ENCODE measurements around the gene CLEC4C.
"Not testable (repeated sequence)": the region's sequence is repeated elsewhere in the genome, so short reads cannot be mapped to it uniquely, and the experiment has no call there.

Gene CLEC4C

GRCh38 chr12:7747246-7747645 lies at the start of gene CLEC4C:
CLEC4C (minus strand) TSS chr12:7747375; CDS start chr12:7747348, 27 bp downstream.
- DNase-seq (ENCODE audit: low spot score): no peak

GRCh38 chr12:7793211-7793610 lies 46.0 kb upstream of the CLEC4C start:
- no peak for DNase-seq (ENCODE audit: low spot score)

- not testable (repeated sequence) for DNase-seq (ENCODE audit: low spot score)
Measured at GRCh38 chr12:7788884-7789528, 41.8 kb upstream of the CLEC4C start, which contains the start of gene NANOG. NANOG (plus strand) TSS chr12:7789402; CDS start chr12:7789615, 213 bp downstream.

GRCh38 chr12:7788294-7788660 lies 41.1 kb upstream of the CLEC4C start:
- no peak for DNase-seq (ENCODE audit: low spot score)

GRCh38 chr12:7787574-7788293 lies 40.6 kb upstream of the CLEC4C start:
- no peak for DNase-seq (ENCODE audit: low spot score)

GRCh38 chr12:7784701-7785100 lies 37.5 kb upstream of the CLEC4C start:
- no peak for DNase-seq (ENCODE audit: low spot score)

- DNase-seq (ENCODE audit: low spot score): not testable (repeated sequence)
Measured at GRCh38 chr12:7783433-7783832, 36.3 kb upstream of the CLEC4C start.

- no peak for DNase-seq (ENCODE audit: low spot score)
Measured at GRCh38 chr12:7782055-7782454, 34.9 kb upstream of the CLEC4C start.

- no peak for DNase-seq (ENCODE audit: low spot score)
Measured at GRCh38 chr12:7781274-7781673, 34.1 kb upstream of the CLEC4C start.

- no peak for DNase-seq (ENCODE audit: low spot score)
Measured at GRCh38 chr12:7769999-7770398, 22.8 kb upstream of the CLEC4C start.

GRCh38 chr12:7758766-7759140 lies 11.6 kb upstream of the CLEC4C start:
- no peak for DNase-seq (ENCODE audit: low spot score)

GRCh38 chr12:7756993-7757392 lies 9.8 kb upstream of the CLEC4C start:
- no peak for DNase-seq (ENCODE audit: low spot score)

GRCh38 chr12:7755668-7756067 lies 8.5 kb upstream of the CLEC4C start:
- DNase-seq (ENCODE audit: low spot score): not testable (repeated sequence)

GRCh38 chr12:7751941-7752922 lies 5.1 kb upstream of the CLEC4C start:
- not testable (repeated sequence) for DNase-seq (ENCODE audit: low spot score)

GRCh38 chr12:7751394-7751793 lies 4.2 kb upstream of the CLEC4C start:
- DNase-seq (ENCODE audit: low spot score): no peak

- DNase-seq (ENCODE audit: low spot score): no peak
Measured at GRCh38 chr12:7750350-7750749, 3.2 kb upstream of the CLEC4C start.

GRCh38 chr12:7749442-7749841 lies 2.3 kb upstream of the CLEC4C start:
- DNase-seq (ENCODE audit: low spot score): no peak

GRCh38 chr12:7748852-7749251 lies 1.7 kb upstream of the CLEC4C start:
- DNase-seq (ENCODE audit: low spot score): no peak

- DNase-seq (ENCODE audit: low spot score): no peak
Measured at GRCh38 chr12:7732993-7733392, 14.2 kb downstream of the CLEC4C start.

GRCh38 chr12:7731486-7731885 lies 15.7 kb downstream of the CLEC4C start:
- DNase-seq (ENCODE audit: low spot score): no peak

GRCh38 chr12:7730984-7731383 lies 16.2 kb downstream of the CLEC4C start:
- DNase-seq (ENCODE audit: low spot score): not testable (repeated sequence)

- DNase-seq (ENCODE audit: low spot score): no peak
Measured at GRCh38 chr12:7729746-7730145, 17.4 kb downstream of the CLEC4C start.

Data from kidney capillary endothelial cell (primary cell).